K562 (cell line): ENCODE measurements around the gene EIF3K. TPM values are rescaled to one million over a fixed set of nuclear protein-coding genes. Genes with fewer than 3 reads are reported as not detected.
A peak's percentile ranks its signal among the peaks of the same experiment; 100 is the strongest.

Experiments used
- ETV1 ChIP-seq: fragments of 450-650 bp; conservative IDR thresholded peaks from 2 replicates; pipeline ENCODE4 v1.6.1; 2016; ENCODE audit warnings: missing genetic modification characterization, control low read depth, low read depth, missing compliant biosample characterization
- HES1 ChIP-seq: fragments of 450-650 bp; IDR thresholded peaks from 2 replicates; pipeline ENCODE4 v1.6.1; 2016; ENCODE audit warnings: low read depth, mild to moderate bottlenecking, moderate library complexity
- KLF1 ChIP-seq: fragments of 450-650 bp; IDR thresholded peaks from 2 replicates; pipeline ENCODE4 v1.6.1; 2016; ENCODE audit warnings: missing genetic modification characterization, missing compliant biosample characterization
- MBD2 ChIP-seq: sonication (generic); IDR thresholded peaks from 2 replicates; pipeline ENCODE4 v1.6.1; 2016; ENCODE audit warnings: low read depth, borderline replicate concordance
- MED1 ChIP-seq: sonication (generic); formaldehyde crosslinking; IDR thresholded peaks from 2 replicates; pipeline ENCODE4 v1.8.1; 2023; ENCODE audit warnings: missing genetic modification reagents, borderline replicate concordance
- MTF1 ChIP-seq: fragments of 250-450 bp; sonication (Bioruptor Pico); IDR thresholded peaks from 2 replicates; pipeline ENCODE4 v1.9.0; 2021; ENCODE audit warnings: moderate library complexity, mild to moderate bottlenecking, inconsistent platforms, borderline replicate concordance
- NCOA2 ChIP-seq, 2 experiments: fragments of 450-650 bp; IDR thresholded peaks; 2 replicates each; pipeline ENCODE4 v1.6.1; 2018; ENCODE audit warnings: mild to moderate bottlenecking in 2 of 2, moderate library complexity in 1 of 2; ENCODE audit not compliant: partially characterized antibody in 2 of 2
- PATZ1 ChIP-seq: fragments of 250-450 bp; sonication (Bioruptor Pico); IDR thresholded peaks from 2 replicates; pipeline ENCODE4 v1.5.0; 2020; ENCODE audit warnings: mild to moderate bottlenecking, borderline replicate concordance
- PKNOX1 ChIP-seq: fragments of 450-650 bp; IDR thresholded peaks from 2 replicates; pipeline ENCODE4 v1.6.1; 2016
- POLR2A ChIP-seq: fragments of 450-650 bp; conservative IDR thresholded peaks from 2 replicates; pipeline ENCODE4 v1.6.1; 2016
- PTRF ChIP-seq: fragments of 450-650 bp; IDR thresholded peaks from 2 replicates; pipeline ENCODE4 v1.6.1; 2016; ENCODE audit warnings: mild to moderate bottlenecking, missing genetic modification characterization, missing compliant biosample characterization
- RBM34 ChIP-seq: fragments of 200-400 bp; formaldehyde crosslinking; IDR thresholded peaks from 2 replicates; pipeline ENCODE4 v1.6.1; 2018; ENCODE audit warnings: low read length, borderline replicate concordance; ENCODE audit not compliant: insufficient read depth
- SREBF1 ChIP-seq: fragments of 150-350 bp; IDR thresholded peaks from 2 replicates; pipeline ENCODE4 v1.6.1; 2014; ENCODE audit warnings: antibody characterized with exemption, low read depth, low read length, borderline replicate concordance
- TSC22D4 ChIP-seq: fragments of 450-650 bp; IDR thresholded peaks from 2 replicates; pipeline ENCODE4 v1.6.1; 2016; ENCODE audit warnings: missing genetic modification characterization, missing biosample characterization, control low read depth
- ZFP30 ChIP-seq: fragments of 250-450 bp; sonication (Bioruptor Pico); IDR thresholded peaks from 2 replicates; pipeline ENCODE4 v1.8.0; 2022; ENCODE audit warnings: moderate library complexity, mild to moderate bottlenecking, inconsistent platforms, borderline replicate concordance
- ZNF253 ChIP-seq: fragments of 250-450 bp; sonication (Bioruptor Pico); conservative IDR thresholded peaks from 2 replicates; pipeline ENCODE4 v1.6.1; 2021; ENCODE audit warnings: mild to moderate bottlenecking
- ZNF282 ChIP-seq: sonication (generic); formaldehyde crosslinking; IDR thresholded peaks from 2 replicates; pipeline ENCODE4 v1.8.1; 2023; ENCODE audit warnings: missing genetic modification reagents
- ZNF347 ChIP-seq: fragments of 450-650 bp; formaldehyde crosslinking; IDR thresholded peaks from 2 replicates; pipeline ENCODE4 v1.4.0; 2020; ENCODE audit warnings: low read depth, mild to moderate bottlenecking, moderate library complexity
- ZNF511 ChIP-seq: sonication (generic); formaldehyde crosslinking; IDR thresholded peaks from 2 replicates; pipeline ENCODE4 v1.8.0; 2022; ENCODE audit warnings: mild to moderate bottlenecking, missing genetic modification reagents
- ZNF79 ChIP-seq: fragments of 250-450 bp; sonication (Bioruptor Pico); IDR thresholded peaks from 2 replicates; pipeline ENCODE4 v1.4.0; 2020; ENCODE audit warnings: low read depth, mild to moderate bottlenecking, moderate library complexity
- polyA plus RNA-seq, 8 experiments: library from polyadenylated mRNA; depleted of rRNA in 4 of 8; stranded (reverse) in 5 of 8; unstranded in 3 of 8; fragments of >200 nt; fragmentation: Nextera tagmentation in 2 of 8; fragmentation: Illumina TruSeq in 1 of 8; extraction: Ambion mirVana in 2 of 8; extraction: Trizol in 1 of 8; gene quantifications; 2 replicates each; pipeline versions ENCODE4 v1.2.1 to v1.2.3, GENCODE V29; 2011 to 2014; ENCODE audit warnings: inconsistent platforms in 1 of 8, missing spikeins in 1 of 8
- total RNA-seq, 7 experiments: library from RNA; depleted of rRNA in 6 of 7; stranded (reverse); fragments of >200 nt in 6 of 7; fragmentation: Illumina TruSeq in 2 of 7; extraction: Trizol in 2 of 7; gene quantifications; 2 replicates each; pipeline versions ENCODE4 v1.2.1 to v1.2.3, GENCODE V29; 2011 to 2021; ENCODE audit warnings: low replicate concordance in 1 of 7
- TF ChIP-seq, protein P1 (sequence below): fragments of 250-450 bp; sonication (Bioruptor Pico); IDR thresholded peaks from 2 replicates; pipeline ENCODE4 v1.4.0; 2020
- TF ChIP-seq, protein P2 (sequence below): sonication (generic); formaldehyde crosslinking; IDR thresholded peaks from 2 replicates; pipeline ENCODE4 v1.8.0; 2022; ENCODE audit warnings: missing genetic modification reagents, mild to moderate bottlenecking, moderate library complexity, borderline replicate concordance

The EIF3K gene
- total and polyA plus RNA-seq, 9 of the 15 experiments (the other 6 are each of a cell fraction or from before 2014, with no cell fraction given) = 387 to 1,827 (median 733) TPM

DNA sequence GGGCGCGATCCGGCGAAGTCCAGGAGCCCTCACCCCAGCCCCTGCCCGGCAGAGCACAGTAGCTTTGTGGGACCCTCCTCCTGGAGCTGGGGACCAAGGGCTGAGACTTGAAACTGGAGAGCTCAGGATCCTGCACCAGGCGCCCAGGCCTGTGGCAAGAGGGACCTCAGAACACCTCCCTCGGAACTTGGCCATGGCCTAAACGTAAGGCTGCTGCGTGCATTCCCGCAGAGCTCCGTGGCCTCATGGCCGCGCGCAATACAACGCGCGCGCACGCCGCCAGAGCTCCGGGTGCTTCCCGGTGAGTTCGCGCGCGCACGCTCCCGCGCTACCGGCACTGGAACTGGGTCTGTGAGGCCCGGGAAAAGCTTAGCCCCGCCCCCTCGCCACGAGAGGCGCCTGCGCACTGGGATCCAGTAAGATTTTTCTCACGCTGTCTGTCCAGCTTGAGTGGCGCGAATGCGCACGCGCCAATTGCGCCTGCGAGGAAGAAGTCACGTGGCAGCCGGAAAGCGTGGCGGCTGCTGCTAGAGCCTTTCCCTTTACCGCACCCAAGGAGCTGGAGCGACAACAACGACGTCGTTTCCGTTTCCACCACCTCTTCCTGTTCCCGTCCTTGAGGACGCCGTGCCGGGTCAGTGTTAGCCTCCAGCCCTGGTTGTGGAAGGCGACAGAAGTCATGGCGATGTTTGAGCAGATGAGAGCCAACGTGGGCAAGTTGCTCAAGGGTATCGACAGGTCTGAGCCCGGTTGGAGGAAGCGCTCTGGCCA is at the start of gene EIF3K (continued):
- TF ChIP-seq, protein P1, sequence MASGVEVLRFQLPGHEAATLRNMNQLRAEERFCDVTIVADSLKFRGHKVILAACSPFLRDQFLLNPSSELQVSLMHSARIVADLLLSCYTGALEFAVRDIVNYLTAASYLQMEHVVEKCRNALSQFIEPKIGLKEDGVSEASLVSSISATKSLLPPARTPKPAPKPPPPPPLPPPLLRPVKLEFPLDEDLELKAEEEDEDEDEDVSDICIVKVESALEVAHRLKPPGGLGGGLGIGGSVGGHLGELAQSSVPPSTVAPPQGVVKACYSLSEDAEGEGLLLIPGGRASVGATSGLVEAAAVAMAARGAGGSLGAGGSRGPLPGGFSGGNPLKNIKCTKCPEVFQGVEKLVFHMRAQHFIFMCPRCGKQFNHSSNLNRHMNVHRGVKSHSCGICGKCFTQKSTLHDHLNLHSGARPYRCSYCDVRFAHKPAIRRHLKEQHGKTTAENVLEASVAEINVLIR (CRISPR knock-in tag) = peak; percentile 55; the same call in 1 of the 2 replicates
- TF ChIP-seq MBD2 = peak; percentile 51; the same call in 1 of the 2 replicates
- TF ChIP-seq SREBF1 = peak; percentile 1; the same call in 1 of the 2 replicates
- no peak for TF ChIP-seq HES1
- TF ChIP-seq MTF1 (CRISPR knock-in tag) = no peak
- TF ChIP-seq, protein P2, sequence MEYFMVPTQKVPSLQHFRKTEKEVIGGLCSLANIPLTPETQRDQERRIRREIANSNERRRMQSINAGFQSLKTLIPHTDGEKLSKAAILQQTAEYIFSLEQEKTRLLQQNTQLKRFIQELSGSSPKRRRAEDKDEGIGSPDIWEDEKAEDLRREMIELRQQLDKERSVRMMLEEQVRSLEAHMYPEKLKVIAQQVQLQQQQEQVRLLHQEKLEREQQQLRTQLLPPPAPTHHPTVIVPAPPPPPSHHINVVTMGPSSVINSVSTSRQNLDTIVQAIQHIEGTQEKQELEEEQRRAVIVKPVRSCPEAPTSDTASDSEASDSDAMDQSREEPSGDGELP (CRISPR knock-in tag) = peak; percentile 79; the same call in 1 of the 2 replicates
- TF ChIP-seq ZNF511 (CRISPR knock-in tag) = no peak
- TF ChIP-seq ZNF282 (CRISPR knock-in tag) = no peak
- TF ChIP-seq ZNF79 (CRISPR knock-in tag) = no peak
- peak; percentile 85 for TF ChIP-seq PKNOX1
- TF ChIP-seq ZFP30 (CRISPR knock-in tag) = no peak
- no peak for TF ChIP-seq PATZ1
- no peak for TF ChIP-seq KLF1
- TF ChIP-seq MED1 (CRISPR knock-in tag) = no peak
- no peak for TF ChIP-seq ZNF253
- no peak for TF ChIP-seq ZNF347 (CRISPR knock-in tag)
- peak; percentile 98 for TF ChIP-seq POLR2A
- no peak for TF ChIP-seq NCOA2 (IDR thresholded peaks at IDR 0.05; ENCODE audit: partially characterized antibody in 2 of 2)
- TF ChIP-seq ETV1 (tag) = peak; percentile 28; the same call in 1 of the 2 replicates
- no peak for TF ChIP-seq RBM34
- no peak for TF ChIP-seq TSC22D4 (tag)
- no peak for TF ChIP-seq PTRF (tag)
